T-helper 1 cell treated with Interleukin-12 subunit alpha and Interleukin-12 subunit beta and Interleukin-4 antibody, amounts not matched to agents 30 μg/mL and 1 μg/mL, for 36 hours (primary cell): Measurements from ENCODE around the gene SERPINB12.

Source experiments
- H3K27ac Mint-ChIP-seq: one replicate; pipeline ENCODE4 v1.8.0; 2021; ENCODE audit warnings: mild to moderate bottlenecking, mixed read lengths
- H3K27me3 Mint-ChIP-seq: one replicate; pipeline ENCODE4 v1.8.0; 2021; ENCODE audit warnings: low read depth, mixed read lengths
- H3K36me3 Mint-ChIP-seq: one replicate; pipeline ENCODE4 v1.8.0; 2021; ENCODE audit warnings: low read depth, mixed read lengths
- H3K4me1 Mint-ChIP-seq: one replicate; pipeline ENCODE4 v1.8.0; 2021; ENCODE audit warnings: low read depth, mixed read lengths
- H3K4me3 Mint-ChIP-seq: one replicate; pipeline ENCODE4 v1.8.0; 2021; ENCODE audit warnings: mild to moderate bottlenecking, moderate library complexity, mixed read lengths
- H3K9me3 Mint-ChIP-seq: one replicate; pipeline ENCODE4 v1.8.0; 2021; ENCODE audit warnings: mixed read lengths

SERPINB12 gene, protein sequence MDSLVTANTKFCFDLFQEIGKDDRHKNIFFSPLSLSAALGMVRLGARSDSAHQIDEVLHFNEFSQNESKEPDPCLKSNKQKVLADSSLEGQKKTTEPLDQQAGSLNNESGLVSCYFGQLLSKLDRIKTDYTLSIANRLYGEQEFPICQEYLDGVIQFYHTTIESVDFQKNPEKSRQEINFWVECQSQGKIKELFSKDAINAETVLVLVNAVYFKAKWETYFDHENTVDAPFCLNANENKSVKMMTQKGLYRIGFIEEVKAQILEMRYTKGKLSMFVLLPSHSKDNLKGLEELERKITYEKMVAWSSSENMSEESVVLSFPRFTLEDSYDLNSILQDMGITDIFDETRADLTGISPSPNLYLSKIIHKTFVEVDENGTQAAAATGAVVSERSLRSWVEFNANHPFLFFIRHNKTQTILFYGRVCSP

GRCh38 chr18:63542069-63542468 is at the start of gene SERPINB12:
TSS of gene SERPINB12 (plus strand) at chr18:63542369. CDS start at chr18:63556160, 13,791 bp downstream.
- Mint-ChIP-seq H3K27ac (no peak within 1 kb of the TSS), H3K27me3 (peaks cover 52% of the 10 kb centered on the region), H3K36me3 (no peaks in the 10 kb centered on the region), H3K4me3 (no peak within 1 kb of the TSS), H3K9me3 (no peaks in the 10 kb centered on the region), H3K4me1 (no peaks in the 10 kb centered on the region)

DNA sequence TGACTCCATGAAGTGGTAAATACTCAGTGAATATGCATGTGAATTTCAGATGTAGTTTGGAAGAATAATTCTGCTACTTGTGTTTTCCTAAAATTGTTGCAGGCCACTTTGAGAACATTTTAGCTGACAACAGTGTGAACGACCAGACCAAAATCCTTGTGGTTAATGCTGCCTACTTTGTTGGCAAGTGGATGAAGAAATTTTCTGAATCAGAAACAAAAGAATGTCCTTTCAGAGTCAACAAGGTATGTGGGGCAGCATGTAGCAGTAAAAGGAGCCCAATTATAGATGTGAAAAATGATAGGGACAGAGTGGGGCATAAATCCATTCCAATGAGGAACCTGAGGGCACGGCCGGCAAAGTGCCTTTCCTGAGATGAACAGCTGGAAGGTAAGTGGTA is 49.3 kb upstream of the SERPINB12 start:
- no peak overlapping the region for H3K27ac Mint-ChIP-seq
- no peaks in the 10 kb centered on the region for H3K36me3 Mint-ChIP-seq
- no peak overlapping the region for H3K4me3 Mint-ChIP-seq
- no peaks in the 10 kb centered on the region for H3K9me3 Mint-ChIP-seq
- no peaks in the 10 kb centered on the region for H3K4me1 Mint-ChIP-seq
- peaks cover 13% of the 10 kb centered on the region for H3K27me3 Mint-ChIP-seq

DNA sequence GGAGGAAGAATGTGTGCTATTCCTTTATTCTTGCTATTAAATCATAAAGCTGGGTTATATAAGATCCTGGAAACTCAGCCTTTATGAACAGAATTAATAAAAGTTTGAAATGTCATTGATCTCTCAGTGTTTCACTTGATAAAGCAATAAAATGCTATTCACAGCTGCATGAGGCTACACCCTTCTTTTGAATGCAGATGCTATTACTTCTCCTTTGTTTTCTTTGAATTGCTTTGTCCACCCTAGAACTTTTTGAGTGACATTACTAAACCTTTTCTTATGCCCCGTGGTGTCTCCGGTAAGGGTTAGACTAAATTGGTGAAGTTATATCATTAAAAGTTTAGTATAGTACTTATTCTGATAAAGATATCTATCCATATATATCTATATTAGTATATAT is 46.5 kb upstream of the SERPINB12 start:
- Mint-ChIP-seq H3K4me3 (no peak overlapping the region), H3K27me3 (peaks cover 6% of the 10 kb centered on the region), H3K36me3 (no peaks in the 10 kb centered on the region), H3K9me3 (no peaks in the 10 kb centered on the region), H3K4me1 (no peaks in the 10 kb centered on the region), H3K27ac (no peak overlapping the region)

- H3K36me3 Mint-ChIP-seq, result no peaks in the 10 kb centered on the region
- no peaks in the 10 kb centered on the region for H3K9me3 Mint-ChIP-seq
- H3K27ac Mint-ChIP-seq, result no peak overlapping the region
- H3K4me3 Mint-ChIP-seq, result no peak overlapping the region
- peaks cover 13% of the 10 kb centered on the region for H3K27me3 Mint-ChIP-seq
- H3K4me1 Mint-ChIP-seq, result peaks cover 3% of the 10 kb centered on the region
Measured at GRCh38 chr18:63505566-63506335, 36.4 kb upstream of the SERPINB12 start.

DNA sequence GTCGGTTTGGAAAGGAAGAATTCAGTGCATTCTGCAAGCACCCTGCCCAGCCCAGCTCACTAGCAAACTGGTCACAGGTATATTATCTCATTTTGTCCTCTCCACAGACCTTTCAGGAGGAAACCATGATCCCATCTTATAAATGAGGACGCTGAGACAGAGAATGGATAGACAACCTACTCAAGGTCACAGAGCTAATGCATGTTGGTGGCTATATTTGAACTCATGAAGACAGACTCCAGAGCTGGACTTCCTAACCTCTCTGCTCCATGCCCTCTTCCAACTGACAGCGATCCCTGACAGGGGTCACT is 35.9 kb upstream of the SERPINB12 start:
- no peak overlapping the region for H3K27ac Mint-ChIP-seq
- peaks cover 13% of the 10 kb centered on the region for H3K27me3 Mint-ChIP-seq
- H3K4me1 Mint-ChIP-seq, result peaks cover 3% of the 10 kb centered on the region
- H3K4me3 Mint-ChIP-seq, result no peak overlapping the region
- H3K9me3 Mint-ChIP-seq, result no peaks in the 10 kb centered on the region
- H3K36me3 Mint-ChIP-seq, result no peaks in the 10 kb centered on the region

DNA sequence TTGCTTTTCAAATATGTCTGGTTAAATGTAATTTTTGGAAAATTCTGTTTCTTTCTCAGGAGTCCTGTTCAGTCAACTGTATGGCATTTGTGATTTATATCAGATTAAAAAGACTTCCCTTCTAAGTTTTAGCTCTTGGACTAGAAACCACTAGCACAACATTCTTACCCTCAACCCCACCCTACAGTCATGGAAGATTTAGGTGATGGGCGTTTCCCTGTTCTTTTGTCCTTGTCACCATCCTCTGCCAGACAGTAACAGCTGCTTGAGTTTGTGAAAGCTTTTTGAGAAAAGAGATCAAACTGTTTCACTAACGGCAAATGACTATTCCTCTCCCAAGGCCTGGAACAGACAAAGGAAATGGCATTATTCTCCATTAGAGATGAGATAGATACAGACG is 33.6 kb upstream of the SERPINB12 start:
- Mint-ChIP-seq H3K4me1 (peaks cover 3% of the 10 kb centered on the region), H3K36me3 (no peaks in the 10 kb centered on the region), H3K27ac (no peak overlapping the region), H3K9me3 (no peaks in the 10 kb centered on the region), H3K4me3 (no peak overlapping the region), H3K27me3 (peaks cover 20% of the 10 kb centered on the region)

DNA sequence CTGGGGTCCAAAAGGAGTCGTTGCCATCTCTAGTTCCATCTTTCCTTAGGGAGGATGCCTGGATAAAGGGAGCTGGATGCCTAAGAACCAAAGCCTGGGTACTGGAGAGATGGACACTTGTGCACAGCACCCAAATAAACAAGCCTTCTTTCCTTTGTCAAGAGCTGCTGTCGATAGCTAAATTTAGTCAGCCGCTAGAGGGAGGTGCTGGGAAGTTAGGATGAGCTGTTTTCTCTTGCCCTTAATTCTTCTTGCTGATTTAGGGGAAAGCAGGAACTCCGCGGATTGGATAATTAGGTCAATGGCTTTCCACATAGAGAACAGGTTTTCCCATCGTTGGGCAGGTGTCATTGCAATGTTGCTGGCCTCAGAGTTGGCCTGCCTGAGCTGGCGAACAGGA is 30.9 kb upstream of the SERPINB12 start:
- Mint-ChIP-seq H3K27me3 (peaks cover 22% of the 10 kb centered on the region), H3K4me3 (no peak overlapping the region)

GRCh38 chr18:63514326-63514725 is 27.8 kb upstream of the SERPINB12 start:
- Mint-ChIP-seq H3K4me3 (no peak overlapping the region), H3K27ac (no peak overlapping the region), H3K9me3 (no peaks in the 10 kb centered on the region), H3K4me1 (no peaks in the 10 kb centered on the region), H3K27me3 (peaks cover 13% of the 10 kb centered on the region), H3K36me3 (no peaks in the 10 kb centered on the region)

More for the DNA sequence above, 30.9 kb upstream of the SERPINB12 start:
- peaks cover 3% of the 10 kb centered on the region for H3K4me1 Mint-ChIP-seq
- no peaks in the 10 kb centered on the region for H3K9me3 Mint-ChIP-seq
- H3K36me3 Mint-ChIP-seq, result no peaks in the 10 kb centered on the region
- no peak overlapping the region for H3K27ac Mint-ChIP-seq

DNA sequence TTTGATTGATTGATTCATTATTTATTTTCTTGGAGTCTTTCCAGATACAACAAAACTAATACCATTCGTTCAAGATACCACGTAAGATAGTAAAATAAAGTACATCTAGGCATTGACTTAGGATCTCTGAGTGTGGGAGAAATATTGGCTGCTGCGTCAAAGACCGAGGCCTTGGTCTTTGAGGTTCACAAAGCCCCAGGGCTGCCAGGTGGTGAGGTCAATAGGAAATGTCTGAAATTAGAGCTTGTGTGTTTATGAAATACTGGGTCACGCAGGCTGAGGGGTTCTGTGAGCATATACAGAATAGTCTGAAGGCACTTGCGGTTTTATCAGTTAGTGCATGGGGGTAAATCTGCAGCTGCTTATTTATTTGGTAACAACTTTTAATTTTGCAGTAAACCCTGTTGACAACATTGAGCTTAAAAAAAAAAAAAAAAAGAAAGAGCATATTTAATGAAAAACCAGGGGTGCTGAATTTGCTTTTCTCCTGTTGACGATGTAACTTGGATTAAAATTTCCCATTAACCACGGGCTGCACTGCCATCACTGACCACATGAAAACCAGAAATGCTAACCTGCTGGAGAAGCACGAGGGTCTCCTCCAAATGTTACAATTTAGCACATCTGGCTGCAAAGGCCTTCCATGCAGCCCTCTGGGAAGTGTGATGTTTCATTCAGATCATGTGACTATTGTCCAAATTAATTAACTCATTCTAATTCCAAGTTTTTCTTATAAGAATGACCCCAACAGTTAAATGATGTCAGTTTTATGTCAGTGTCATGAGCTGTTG is 27.1 kb upstream of the SERPINB12 start:
- Mint-ChIP-seq H3K4me3 (no peak overlapping the region), H3K27me3 (peaks cover 15% of the 10 kb centered on the region), H3K9me3 (no peaks in the 10 kb centered on the region), H3K36me3 (no peaks in the 10 kb centered on the region), H3K27ac (no peak overlapping the region), H3K4me1 (no peaks in the 10 kb centered on the region)

- no peak overlapping the region for H3K4me3 Mint-ChIP-seq
- no peaks in the 10 kb centered on the region for H3K4me1 Mint-ChIP-seq
- H3K27ac Mint-ChIP-seq, result no peak overlapping the region
- H3K27me3 Mint-ChIP-seq, result peaks cover 22% of the 10 kb centered on the region
- H3K36me3 Mint-ChIP-seq, result no peaks in the 10 kb centered on the region
- H3K9me3 Mint-ChIP-seq, result no peaks in the 10 kb centered on the region
Measured at GRCh38 chr18:63515801-63516200, 26.4 kb upstream of the SERPINB12 start.

DNA sequence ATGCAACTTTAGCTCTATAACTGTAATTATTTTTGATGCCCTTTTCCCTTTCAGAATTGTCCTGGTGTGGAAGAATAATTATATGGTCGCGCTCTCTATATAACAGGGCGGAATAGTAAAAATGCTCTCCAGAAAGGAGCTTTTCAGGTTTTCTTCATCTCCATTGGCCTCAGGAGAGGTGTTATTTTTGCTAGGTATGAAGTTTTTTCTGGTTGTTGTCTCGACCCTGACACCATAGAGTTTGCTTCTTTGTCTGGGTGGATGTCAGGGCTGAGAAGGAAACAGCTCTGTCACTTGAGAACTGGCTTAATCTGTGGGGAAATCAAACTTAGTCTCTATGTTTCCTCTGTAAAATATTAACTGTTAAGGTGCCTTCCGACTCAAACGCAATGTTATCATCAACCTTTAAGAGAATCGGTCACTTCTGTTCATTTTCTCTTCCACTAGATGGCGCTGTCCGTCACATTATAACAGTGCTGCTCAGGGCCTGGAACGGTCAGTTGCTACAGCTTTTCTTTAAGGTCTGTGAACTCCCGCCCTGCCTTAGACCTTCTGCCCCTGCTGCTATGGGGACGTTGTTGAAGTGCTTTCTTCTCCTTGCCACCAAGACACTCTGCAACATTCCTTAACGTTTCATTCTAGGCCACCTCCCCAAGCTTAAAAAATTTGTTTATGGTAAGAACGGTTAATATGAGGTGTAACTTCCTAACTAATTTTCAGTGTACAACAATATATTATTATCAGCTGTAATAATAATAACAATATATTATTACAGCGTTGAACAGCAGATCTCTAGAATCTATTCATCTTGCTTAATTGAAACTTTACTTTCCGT is 23.8 kb upstream of the SERPINB12 start:
- Mint-ChIP-seq H3K27ac (no peak overlapping the region), H3K36me3 (no peaks in the 10 kb centered on the region), H3K4me1 (no peaks in the 10 kb centered on the region), H3K4me3 (no peak overlapping the region), H3K9me3 (no peaks in the 10 kb centered on the region), H3K27me3 (peaks cover 30% of the 10 kb centered on the region)

- Mint-ChIP-seq H3K9me3 (no peaks in the 10 kb centered on the region), H3K27me3 (peaks cover 35% of the 10 kb centered on the region), H3K4me3 (no peak overlapping the region), H3K4me1 (no peaks in the 10 kb centered on the region), H3K36me3 (no peaks in the 10 kb centered on the region), H3K27ac (no peak overlapping the region)
Measured at GRCh38 chr18:63520053-63520685, 22.0 kb upstream of the SERPINB12 start.

DNA sequence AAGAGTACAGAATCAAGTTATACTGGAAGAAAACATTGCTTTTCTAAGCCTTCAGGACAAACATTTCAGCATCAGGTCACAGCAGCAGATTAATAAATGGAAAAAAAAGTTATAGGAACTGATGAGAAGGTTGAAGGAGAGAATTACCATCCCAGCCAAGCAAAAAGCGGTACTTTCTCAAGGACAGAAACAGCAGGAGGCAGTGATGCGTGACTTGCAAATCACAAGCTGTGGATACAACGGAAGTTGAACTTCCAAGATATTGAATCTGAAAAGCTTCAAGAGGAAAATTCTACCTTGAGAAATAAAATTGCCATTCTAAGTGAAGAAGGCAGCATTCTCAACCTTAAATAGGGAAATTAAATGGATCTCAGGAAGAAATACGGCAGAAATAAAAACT is 18.5 kb upstream of the SERPINB12 start:
- Mint-ChIP-seq H3K4me3 (no peak overlapping the region), H3K4me1 (no peaks in the 10 kb centered on the region), H3K9me3 (no peaks in the 10 kb centered on the region), H3K27me3 (peaks cover 35% of the 10 kb centered on the region), H3K36me3 (no peaks in the 10 kb centered on the region), H3K27ac (no peak overlapping the region)
